Gastroesophageal sphincter (tissue), 4 donors: ENCODE data around the gene CCL16. TPM values are rescaled to one million over a fixed set of nuclear protein-coding genes. Genes with fewer than 3 reads are reported as not detected.
"Not testable (repeated sequence)": the region's sequence is repeated elsewhere in the genome, so short reads cannot be mapped to it uniquely, and the experiment has no call there.

Source experiments
- ATAC-seq: fragments of 150-250 bp; one replicate; pipeline ENCODE4 v1.9.1; 2016; ENCODE audit warnings: mild to moderate bottlenecking, moderate library complexity
- H3K27ac ChIP-seq, 4 donors: fragments of 200-600 bp; sonication (generic) in 3 of 4; 1 replicate in 3 of 4; 2 replicates in 1 of 4; pipeline ENCODE4 v1.5.1; 2016 to 2019
- H3K27me3 ChIP-seq: fragments of 200-600 bp; sonication (generic); one replicate; pipeline ENCODE4 v1.5.1; 2019
- H3K36me3 ChIP-seq, 2 donors: fragments of 200-600 bp; sonication (generic); one replicate each; pipeline ENCODE4 v1.5.1; 2019; ENCODE audit warnings: control low read depth in 1 of 2
- H3K4me1 ChIP-seq, 3 donors: fragments of 200-600 bp; sonication (generic); 1 replicate in 2 of 3; 2 replicates in 1 of 3; pipeline ENCODE4 v1.5.1; 2016 to 2019; ENCODE audit warnings: control low read depth in 2 of 3
- H3K4me3 ChIP-seq, 2 donors: fragments of 200-600 bp; sonication (generic); one replicate each; pipeline ENCODE4 v1.5.1; 2019; ENCODE audit warnings: mild to moderate bottlenecking in 1 of 2, moderate library complexity in 1 of 2
- H3K9me3 ChIP-seq, 3 donors: fragments of 200-600 bp; sonication (generic); one replicate each; pipeline ENCODE4 v1.5.1; 2017 to 2019; ENCODE audit warnings: control low read depth in 2 of 3
- EP300 ChIP-seq: sonication (generic); formaldehyde crosslinking; IDR thresholded peaks from one replicate; pipeline ENCODE4 v1.6.1; 2017; ENCODE audit warnings: antibody characterized with exemption, mild to moderate bottlenecking
- POLR2A ChIP-seq, 2 donors: fragments of 450-650 bp; IDR thresholded peaks; one replicate each; pipeline ENCODE4 v1.6.1; 2017; ENCODE audit warnings: antibody characterized with exemption in 2 of 2, mild to moderate bottlenecking in 2 of 2, moderate library complexity in 1 of 2
- POLR2AphosphoS5 ChIP-seq: sonication (generic); formaldehyde crosslinking; IDR thresholded peaks from one replicate; pipeline ENCODE4 v1.6.1; 2017; ENCODE audit warnings: antibody characterized with exemption
- WGBS, 2 donors: methylation state at CpG; one replicate each; pipeline ENCODE4 v1.1.5; 2018; ENCODE audit warnings: low coverage in 1 of 2; 5-methylcytosine and 5-hydroxymethylcytosine counted together
- total RNA-seq, 4 donors: library from RNA; depleted of rRNA; stranded (reverse); fragments of >200 nt; gene quantifications; one replicate each; pipeline ENCODE4 v1.1.0, GENCODE V29; 2016
- TF ChIP-seq, protein P1 (sequence below), 4 experiments: fragments of 200-600 bp in 2 of 4; fragments of 450-650 bp in 2 of 4; sonication (generic) in 1 of 4; IDR thresholded peaks; one replicate each; pipeline ENCODE4 v1.5.1; 2017 to 2019; ENCODE audit warnings: antibody characterized with exemption in 4 of 4, mild to moderate bottlenecking in 2 of 4, moderate library complexity in 2 of 4

The CCL16 gene
- total RNA-seq, 4 donors from 2014 or later, result not detected

- TF ChIP-seq, protein P1, sequence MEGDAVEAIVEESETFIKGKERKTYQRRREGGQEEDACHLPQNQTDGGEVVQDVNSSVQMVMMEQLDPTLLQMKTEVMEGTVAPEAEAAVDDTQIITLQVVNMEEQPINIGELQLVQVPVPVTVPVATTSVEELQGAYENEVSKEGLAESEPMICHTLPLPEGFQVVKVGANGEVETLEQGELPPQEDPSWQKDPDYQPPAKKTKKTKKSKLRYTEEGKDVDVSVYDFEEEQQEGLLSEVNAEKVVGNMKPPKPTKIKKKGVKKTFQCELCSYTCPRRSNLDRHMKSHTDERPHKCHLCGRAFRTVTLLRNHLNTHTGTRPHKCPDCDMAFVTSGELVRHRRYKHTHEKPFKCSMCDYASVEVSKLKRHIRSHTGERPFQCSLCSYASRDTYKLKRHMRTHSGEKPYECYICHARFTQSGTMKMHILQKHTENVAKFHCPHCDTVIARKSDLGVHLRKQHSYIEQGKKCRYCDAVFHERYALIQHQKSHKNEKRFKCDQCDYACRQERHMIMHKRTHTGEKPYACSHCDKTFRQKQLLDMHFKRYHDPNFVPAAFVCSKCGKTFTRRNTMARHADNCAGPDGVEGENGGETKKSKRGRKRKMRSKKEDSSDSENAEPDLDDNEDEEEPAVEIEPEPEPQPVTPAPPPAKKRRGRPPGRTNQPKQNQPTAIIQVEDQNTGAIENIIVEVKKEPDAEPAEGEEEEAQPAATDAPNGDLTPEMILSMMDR (IDR thresholded peaks at IDR 0.05), result no peak
- TF ChIP-seq EP300 (no peak), POLR2AphosphoS5 (no peak), POLR2A (IDR thresholded peaks at IDR 0.05) (no peak)
- Histone ChIP-seq H3K36me3 (no peaks in the 10 kb centered on the region), H3K27ac (no peak within 1 kb of the TSS), H3K9me3 (no peaks in the 10 kb centered on the region), H3K27me3 (peaks cover 13% of the 10 kb centered on the region), H3K4me1 (no peaks in the 10 kb centered on the region), H3K4me3 (no peak within 1 kb of the TSS)
- ATAC-seq, result no peak
- WGBS, 2 donors, result 52 to 70% methylated on average over 3 to 4 of the region's 6 CpGs
These were observed 19.9 kb upstream of the CCL16 start, which contains the start of gene CCL15 for GRCh38 chr17:36001110-36001771. CCL15 (minus strand) TSS chr17:36001553; CDS start chr17:36001492, 61 bp downstream.

DNA sequence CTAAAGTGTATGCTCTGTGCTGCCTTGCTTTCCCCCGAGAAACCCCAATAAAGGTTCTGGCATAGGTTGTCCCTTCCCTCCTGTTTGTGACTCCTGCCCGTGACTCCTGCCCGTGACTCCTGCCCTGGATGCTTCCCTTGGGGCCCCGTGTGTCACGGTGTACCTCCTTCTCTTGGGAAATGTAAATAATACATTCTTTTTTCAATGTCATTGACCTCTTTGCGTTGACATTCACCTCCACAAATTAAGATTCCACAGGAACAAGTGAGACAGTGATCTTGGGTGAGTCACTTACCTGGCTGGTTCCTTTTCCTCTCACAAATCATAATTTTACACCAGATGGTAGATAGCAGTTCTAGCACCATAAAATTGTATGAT lies 19.4 kb upstream of the CCL16 start:
- Histone ChIP-seq H3K9me3 (no peaks in the 10 kb centered on the region), H3K4me3 (no peak overlapping the region), H3K36me3 (no peaks in the 10 kb centered on the region), H3K4me1 (no peaks in the 10 kb centered on the region), H3K27me3 (peaks cover 13% of the 10 kb centered on the region), H3K27ac (no peak overlapping the region)
- no peak for TF ChIP-seq EP300
- no peak for TF ChIP-seq POLR2A (IDR thresholded peaks at IDR 0.05)
- TF ChIP-seq, protein P1 (IDR thresholded peaks at IDR 0.05), result no peak
- no peak for TF ChIP-seq POLR2AphosphoS5
- ATAC-seq, result no peak
- 63 to 66% methylated on average over 4 to 6 of the region's 6 CpGs for WGBS, 2 donors

DNA sequence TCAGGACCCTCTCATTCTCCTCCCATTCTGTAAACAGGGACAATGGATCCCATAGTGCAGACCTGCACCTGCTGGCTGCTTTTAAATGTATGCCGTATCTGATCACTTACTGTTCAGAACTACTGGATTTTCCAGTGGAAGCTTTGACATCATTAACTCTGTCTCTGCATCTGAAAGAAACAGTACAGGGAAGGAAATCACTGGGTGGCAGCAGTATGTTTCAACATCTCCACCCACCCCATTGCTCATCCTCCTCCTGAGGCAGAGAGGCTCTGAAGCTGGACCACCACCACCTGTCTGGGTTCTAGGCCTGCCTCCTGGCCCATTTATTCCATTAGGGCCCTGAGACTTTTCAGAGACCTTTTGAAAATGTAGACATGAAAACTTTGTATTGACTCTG lies 17.5 kb upstream of the CCL16 start:
- Histone ChIP-seq H3K27me3 (peaks cover 13% of the 10 kb centered on the region), H3K4me1 (no peaks in the 10 kb centered on the region), H3K27ac (no peak overlapping the region), H3K9me3 (no peaks in the 10 kb centered on the region), H3K4me3 (no peak overlapping the region), H3K36me3 (no peaks in the 10 kb centered on the region)
- ATAC-seq, result no peak
- WGBS, 2 donors, result 50 to 75% methylated on average over 1 of the region's 1 CpG
- TF ChIP-seq POLR2A (IDR thresholded peaks at IDR 0.05), result no peak

- Histone ChIP-seq H3K27ac (no peak overlapping the region), H3K4me1 (no peaks in the 10 kb centered on the region), H3K27me3 (peaks cover 13% of the 10 kb centered on the region), H3K36me3 (no peaks in the 10 kb centered on the region), H3K4me3 (no peak overlapping the region), H3K9me3 (no peaks in the 10 kb centered on the region)
- ATAC-seq, result no peak
- WGBS, 2 donors, result 58 to 86% methylated on average over 2 to 11 of the region's 11 CpGs
- TF ChIP-seq, protein P1 (IDR thresholded peaks at IDR 0.05), result no peak
- TF ChIP-seq EP300, result no peak
- no peak for TF ChIP-seq POLR2A (IDR thresholded peaks at IDR 0.05)
- TF ChIP-seq POLR2AphosphoS5, result no peak
These were observed 16.8 kb upstream of the CCL16 start for GRCh38 chr17:35998018-35998545.

- 73 to 82% methylated on average over 2 of the region's 2 CpGs for WGBS, 2 donors
- H3K4me1 ChIP-seq, H3K9me3 ChIP-seq, ATAC-seq, H3K4me3 ChIP-seq, H3K27ac ChIP-seq, H3K36me3 ChIP-seq: not testable (repeated sequence)
- H3K27me3 ChIP-seq, result peaks cover 19% of the 10 kb centered on the region
These were observed 14.0 kb upstream of the CCL16 start for GRCh38 chr17:35995346-35995745.

GRCh38 chr17:35991075-35991474 lies 9.8 kb upstream of the CCL16 start:
- no peak for ATAC-seq
- Histone ChIP-seq H3K9me3 (peaks cover 0 to 14% (median 0%) of the 10 kb centered on the region in 3 donors), H3K4me1 (peaks cover 0 to 6% (median 0%) of the 10 kb centered on the region in 3 donors), H3K36me3 (no peaks in the 10 kb centered on the region), H3K27ac (no peak overlapping the region), H3K27me3 (peaks cover 7% of the 10 kb centered on the region), H3K4me3 (no peak overlapping the region)
- TF ChIP-seq POLR2A (IDR thresholded peaks at IDR 0.05), result no peak
- TF ChIP-seq POLR2AphosphoS5, result no peak
- TF ChIP-seq, protein P1 (IDR thresholded peaks at IDR 0.05), result no peak
- TF ChIP-seq EP300, result no peak
- WGBS, 2 donors, result 48 to 81% methylated on average over 2 of the region's 2 CpGs
